Activated CD8-positive, alpha-beta memory T cell treated with anti-CD3 and anti-CD28 coated beads for 1 hour (primary cell): ENCODE results near the gene AHCYL1.

Source experiments
- DNase-seq, 2 donors: peaks; one replicate each; pipeline ENCODE4 v3.0.0-alpha.2; 2020; ENCODE audit warnings: low read depth in 1 of 2; ENCODE audit errors: extremely low read depth in 1 of 2

AHCYL1 gene

DNA sequence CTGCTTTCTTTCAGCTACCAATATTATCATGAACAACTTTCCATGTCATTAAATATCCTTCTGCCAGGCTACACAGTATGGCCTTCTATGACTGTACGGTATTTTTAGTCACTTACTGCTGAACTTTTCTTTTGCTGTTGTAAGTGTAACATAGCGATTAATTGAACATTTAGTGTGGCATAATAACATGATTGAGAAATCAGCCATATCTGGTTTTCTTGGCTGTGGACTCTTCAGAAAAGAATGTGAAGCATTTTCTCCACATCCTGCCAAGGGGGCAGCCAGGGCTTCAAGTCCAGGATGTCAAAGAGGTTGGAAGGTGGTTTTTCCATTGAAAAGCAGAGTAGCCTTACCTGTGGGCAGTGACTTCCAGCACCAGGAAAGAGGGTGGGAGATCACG is 8.8 kb upstream of the AHCYL1 start:
- DNase-seq, result no peak

DNA sequence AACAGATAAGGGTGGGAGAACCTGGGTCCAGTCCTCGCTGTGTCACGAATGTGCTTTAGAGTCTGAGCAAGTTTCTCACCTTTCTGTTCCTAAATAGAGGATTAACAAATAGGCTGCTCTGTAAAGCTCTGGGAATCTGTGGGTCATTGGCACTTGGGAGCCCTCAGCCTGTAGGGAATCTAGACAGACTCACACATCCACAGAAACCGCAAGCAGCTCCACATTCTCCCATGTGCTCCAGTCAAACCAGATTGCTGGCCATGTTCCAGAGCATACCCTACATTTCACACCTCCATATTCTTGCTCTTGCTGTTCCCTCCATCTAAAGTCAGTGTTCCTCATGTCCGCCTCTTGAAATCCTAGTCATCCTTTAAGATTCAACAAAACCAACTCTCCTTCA is 7.8 kb upstream of the AHCYL1 start:
- no peak for DNase-seq

DNA sequence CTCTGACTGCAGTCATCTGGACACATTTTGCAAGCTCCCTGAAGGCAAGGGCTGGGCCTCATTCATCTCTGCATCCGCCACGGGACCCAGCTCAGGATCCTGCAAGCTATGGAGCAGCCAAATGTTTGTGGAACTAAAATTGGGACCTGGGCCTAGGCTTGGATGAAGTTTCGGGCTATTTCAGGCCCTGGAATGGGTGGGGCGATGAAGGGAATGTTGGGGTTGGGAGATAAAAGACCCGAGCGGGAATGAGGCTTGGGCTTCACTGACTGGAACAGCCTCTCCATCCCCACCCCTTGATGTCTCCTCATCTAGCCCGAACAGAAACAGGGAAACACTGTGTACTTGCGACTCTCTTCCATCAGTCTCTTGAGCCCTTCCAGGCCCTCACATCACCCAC is 7.3 kb upstream of the AHCYL1 start:
- DNase-seq, result no peak

DNA sequence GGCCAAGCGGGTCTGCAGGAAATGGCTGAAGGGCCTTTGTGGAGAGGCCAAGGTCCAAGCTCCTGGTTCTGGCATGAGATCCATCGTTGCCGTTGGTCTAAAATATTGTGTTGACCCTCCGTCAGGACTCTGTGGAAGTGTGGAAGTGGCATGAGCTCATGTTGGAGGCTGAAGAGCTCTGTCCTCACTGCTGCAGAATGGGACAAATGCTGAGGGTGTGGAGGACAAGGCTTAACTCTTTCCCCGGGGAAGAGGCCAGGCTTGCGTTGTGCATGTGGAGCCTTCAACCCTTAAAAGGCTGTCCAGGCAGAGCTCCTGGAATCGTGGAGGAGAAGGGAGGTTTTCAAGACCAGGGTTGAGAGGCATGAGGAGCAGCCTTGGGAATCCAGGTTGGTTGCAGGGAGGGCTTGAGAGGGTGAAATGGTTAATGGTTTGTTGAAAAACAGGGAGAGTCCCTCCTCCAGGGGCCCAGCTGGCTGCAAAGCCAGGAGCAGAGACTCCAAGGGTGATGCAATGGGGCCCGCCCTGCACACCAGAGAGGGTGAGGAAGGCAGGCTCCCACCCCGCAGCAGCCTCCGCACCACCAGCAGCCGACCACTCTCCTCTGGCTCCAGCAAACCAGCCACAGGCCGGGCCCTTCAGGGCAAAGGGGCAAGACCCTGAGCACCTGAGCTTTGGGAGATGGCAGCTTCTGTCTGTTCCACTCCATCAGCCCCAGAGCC is 6.7 kb upstream of the AHCYL1 start:
- DNase-seq, result no peak

DNA sequence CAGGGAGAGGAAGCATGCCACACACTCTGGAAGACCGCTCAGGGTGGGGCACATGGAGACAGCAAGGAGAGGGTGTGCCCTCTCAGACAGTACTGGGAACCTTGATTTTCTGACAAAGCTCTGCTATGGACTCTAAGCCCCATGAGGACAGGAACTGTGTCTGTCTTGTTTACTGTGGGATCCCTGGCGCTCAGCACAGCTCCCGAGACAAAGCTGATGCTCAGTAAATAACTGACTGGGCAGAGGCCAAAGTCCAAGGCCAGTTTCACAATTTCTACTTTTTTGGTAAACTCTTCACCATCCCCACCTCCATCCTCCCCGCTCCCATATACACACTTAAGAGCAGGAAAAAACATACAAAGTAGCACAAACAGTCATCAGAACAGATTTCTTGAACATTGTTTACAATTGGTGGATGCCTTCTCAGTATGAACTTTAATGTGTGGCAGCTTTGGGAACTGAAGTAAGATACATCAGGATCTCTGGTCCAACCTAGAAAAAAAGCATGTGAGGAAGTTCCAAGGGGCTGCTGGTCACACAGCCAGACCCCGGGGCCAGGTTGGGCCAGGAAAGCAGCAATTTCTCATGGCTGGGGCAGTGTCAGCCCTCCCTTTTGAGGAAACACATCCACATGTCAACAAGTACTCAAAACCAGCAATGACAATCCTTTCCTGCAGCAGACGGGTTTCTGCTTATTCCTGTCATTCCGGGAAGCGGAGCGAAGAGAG is 5.6 kb upstream of the AHCYL1 start:
- DNase-seq, result no peak

DNA sequence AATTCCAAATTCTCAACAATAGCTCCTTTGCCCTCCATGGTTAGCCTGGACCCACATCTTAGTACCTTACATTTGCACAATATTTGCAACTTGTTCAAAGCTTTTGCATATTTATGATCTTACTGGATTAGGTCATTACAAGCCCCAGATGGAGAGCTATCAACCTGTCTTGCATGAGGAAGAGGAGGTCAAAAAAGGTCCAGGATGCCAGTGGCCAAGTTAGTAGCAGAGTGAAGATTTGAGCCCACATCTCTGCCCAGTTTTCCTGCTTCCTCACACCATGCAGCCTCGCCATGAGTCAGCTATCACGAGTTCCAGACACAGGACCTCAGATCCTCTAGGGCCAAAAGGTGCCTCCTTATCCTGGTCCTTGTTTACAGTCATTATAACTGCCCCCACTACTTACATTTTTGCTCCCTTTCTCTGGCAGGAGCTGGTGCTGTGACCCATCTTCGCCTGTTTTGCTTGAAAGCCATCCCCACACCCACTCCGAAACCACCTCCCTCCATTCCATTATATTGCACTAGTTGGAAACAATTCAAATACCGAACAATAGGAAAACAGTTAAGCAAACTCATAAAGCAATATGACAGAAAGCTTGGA is 5.0 kb upstream of the AHCYL1 start:
- DNase-seq, result no peak

DNA sequence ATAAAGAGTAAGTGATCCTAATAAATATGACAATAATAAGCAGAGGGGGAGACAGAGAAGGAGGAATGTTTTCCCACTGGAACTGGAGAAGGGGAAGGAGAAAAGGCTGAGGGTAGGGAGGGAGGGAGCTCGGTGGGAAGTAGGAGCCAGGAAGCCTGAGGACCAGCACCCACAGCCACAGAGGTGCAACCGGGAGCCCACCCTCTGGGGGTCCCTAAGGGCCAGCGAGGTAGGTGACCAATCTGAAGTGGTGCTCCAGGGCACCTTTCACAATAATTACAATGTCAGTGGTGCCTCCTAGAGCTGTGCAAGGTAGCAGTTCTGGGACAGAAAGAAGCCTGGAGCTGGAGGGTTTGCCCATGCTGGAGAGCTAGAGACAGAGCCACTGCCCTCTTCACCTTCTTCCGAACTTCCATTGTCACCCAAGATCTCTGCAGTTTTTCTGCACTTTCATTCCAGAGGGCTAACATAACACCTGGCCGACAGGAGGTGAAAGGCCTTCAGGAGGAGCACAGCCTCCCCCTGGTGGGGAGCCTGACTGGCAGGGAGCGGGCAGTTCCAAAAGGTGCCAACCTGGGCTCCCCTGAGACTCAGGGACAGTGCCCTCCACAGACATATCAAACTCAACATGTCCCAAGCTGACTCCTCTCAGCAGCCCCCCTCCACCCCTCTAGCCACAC is 4.1 kb upstream of the AHCYL1 start:
- DNase-seq, result no peak

DNA sequence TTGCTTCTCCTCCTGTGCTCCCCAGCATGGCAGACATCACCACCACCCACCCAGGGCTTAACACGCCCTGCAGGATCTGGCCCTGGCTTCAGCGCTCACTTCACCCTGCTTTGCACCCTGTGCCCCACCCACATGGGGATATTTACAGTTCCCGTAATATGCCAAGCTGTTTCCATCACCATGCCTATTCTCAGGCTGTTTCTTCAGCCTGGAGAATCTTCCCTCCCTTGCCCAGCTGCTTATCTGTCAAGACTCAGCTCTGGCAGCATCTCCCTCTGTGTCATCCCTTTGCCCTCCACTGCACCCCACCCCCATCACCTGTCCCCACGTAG is 3.6 kb upstream of the AHCYL1 start:
- no peak for DNase-seq

DNA sequence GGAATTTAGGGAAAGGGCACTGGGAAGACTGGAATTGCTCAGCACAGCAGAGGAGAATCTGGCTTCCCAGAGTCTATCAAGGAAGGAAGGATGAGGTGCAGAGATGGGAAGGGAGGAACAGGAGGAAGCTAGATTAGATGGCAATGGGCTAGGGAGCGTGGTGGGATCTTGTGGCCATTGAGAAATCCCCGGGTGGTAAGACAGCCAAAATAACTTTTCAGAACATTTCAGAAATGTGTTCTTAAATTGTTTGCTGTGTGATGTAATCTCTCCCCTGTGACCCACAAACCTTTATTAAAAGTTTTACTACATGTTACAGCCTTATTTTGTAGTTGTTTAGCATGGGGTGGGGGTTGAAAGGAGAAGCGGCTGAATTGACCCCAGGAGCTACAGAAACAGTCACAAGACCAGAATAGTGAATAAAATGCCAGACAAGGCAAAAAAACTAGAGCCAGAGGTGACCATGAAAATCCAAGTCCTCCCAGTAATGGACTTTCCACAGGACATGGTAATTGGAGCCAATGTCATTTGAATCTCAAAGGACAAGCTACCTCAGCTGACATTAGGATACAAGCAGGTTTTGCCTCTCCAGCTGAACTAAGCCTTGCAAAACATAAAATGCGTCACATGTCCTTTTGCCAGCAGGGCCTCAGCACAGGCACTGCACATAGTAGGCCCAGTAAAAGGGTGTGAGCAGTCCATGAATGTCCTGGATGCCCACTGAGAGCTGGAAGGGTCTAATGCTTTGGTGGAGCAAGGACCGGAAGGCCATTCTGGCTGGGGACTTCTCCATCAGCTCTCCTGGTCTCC is 980 bp upstream of the AHCYL1 start:
- no peak for DNase-seq

DNA sequence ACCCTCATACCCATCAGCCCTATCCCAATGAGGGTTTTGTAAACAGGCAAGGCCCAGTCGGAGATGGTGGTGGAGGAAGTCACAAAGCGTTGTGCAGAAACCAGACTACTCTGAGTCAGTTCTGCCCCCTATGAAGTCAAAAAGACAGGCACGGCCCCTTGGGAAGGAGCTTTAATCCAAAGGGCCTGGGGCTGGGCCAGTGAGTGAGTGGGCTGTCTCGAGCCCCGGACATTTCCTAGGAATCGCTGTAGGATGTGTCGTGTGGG is 442 bp upstream of the AHCYL1 start:
- DNase-seq, result no peak

DNA sequence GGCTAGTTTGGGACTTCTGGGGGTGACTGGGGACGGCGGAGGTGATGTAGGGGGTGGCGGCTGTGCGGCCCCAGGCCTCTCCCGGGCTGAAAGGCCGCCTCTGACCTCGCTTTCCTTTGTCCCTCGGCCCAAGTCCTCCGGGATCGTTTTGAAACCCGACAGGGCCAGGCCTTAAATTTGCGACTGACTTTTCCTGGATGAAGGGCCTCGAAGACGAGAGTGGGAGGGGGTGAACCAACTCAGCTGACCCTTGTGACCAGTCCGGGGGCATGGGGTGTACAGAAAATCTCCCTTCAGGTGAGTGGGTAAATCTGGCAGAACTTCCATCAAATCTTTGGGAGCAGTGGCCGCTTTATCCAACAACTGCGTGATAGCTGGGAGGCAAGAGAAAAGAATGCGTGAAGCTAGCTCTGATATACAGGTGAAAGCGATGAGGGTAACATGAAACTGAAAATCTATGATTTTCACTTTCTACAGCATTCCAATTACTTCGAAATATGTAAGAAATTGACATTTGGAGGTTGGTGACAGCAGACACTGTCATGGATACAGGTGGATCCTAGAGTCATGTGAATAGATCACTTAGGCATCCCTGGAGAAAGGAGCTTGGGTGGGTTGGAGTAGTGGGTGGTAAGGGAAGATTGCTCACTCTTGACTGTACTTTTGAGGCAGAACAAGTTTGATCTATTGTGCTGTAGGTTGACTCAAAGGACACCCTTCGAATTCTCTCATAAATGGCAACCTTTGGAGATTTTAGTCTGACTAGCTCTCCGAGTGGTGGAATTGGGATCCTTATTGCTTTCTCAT is 885 bp downstream of the AHCYL1 start:
- no peak for DNase-seq

DNA sequence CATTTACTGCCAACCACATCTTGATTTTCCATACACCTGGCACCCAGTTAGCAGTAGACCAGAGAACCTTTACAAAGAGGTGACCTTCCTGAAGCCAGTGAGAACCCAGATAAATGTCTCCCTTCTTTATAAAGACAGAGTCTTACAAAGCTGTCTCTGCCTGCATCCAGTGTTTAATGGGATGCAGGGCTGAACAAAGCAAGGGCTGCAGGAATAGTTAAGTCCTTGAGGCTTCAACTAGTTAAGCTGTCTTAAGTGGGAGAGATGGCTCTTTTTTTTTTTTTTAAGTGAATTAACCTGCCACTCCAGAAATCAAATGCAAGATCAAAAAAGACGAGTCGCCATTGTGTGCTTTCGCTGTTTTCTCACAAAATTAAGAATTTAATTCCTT is 1.5 kb downstream of the AHCYL1 start:
- DNase-seq, result no peak

DNA sequence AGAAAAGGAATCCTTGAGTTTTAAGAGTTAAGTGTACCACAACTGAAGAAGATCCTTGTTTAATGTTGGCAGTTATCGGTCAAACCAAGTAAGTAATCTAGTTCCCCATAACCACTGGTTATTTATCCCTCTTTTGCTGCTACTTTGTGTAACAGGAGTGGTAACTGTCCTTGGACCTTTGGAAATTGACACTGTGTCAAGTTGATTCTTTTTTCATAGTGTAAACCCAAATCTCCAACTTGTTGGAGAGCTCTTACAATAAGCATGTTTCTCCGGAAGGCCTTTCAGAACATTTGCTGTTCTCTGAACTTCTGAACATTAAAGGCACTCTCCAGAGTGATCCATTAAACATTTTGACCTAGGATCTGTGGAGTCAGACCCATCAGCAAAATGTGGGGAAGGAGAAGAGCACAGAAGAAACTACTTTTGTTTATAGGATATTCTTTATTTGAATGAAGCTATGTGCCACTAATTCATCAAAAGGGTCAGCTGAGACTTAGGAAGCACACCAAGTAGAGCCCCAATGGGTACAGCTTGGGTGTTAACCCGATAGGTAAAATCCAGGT is 3.9 kb downstream of the AHCYL1 start:
- no peak for DNase-seq

DNA sequence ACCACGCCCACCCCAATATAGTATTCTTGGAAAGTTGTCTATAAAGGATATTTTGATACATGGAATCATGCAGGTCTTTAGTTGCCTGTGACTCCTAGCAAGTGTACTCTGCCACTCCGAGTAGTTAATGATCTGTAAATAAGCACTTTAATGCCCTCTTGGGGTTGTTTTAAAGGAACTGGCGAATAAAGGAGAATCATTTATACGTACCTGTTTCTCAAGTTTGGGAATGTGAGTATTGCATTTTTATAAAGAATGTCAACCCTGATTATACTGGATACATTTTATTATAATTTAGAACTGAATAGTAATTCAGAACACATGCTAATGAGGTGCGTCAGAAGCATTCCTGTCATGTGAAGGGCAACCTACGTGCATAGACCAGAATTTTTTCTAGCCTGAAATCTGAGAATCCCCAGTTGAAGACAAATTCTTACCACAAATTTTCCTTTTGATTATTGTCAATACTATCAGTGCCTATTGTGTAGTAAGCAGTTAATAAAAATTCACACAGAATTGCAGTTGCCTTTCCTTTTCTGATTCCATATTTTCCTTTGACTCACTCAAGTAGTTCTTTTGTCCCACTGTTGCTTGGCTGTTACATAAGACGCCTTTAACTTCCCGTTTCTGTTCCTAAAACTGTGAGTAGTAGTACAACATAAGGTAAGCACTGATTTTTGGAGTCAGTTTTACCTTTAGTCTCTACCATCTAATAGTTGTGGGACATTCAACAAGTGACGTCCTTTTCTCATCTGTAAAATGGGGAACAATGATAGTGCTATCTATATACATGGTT is 5.1 kb downstream of the AHCYL1 start:
- DNase-seq, result no peak

DNA sequence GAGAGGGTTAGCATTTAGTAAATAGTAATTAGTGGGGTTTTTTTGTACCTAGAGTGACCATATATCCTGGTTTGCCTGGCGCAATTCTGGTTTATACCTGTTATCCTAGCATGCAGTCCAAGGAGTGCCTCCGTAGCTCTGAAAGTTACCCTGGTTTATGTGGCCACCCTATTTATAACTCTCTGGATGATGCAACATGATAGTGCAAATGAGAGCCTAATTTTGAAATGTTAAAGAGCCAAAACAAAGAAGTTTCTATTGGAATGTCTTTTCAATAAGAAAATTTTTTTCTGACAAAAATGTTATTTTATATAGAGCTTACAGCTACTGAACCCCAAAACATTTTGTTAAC is 5.7 kb downstream of the AHCYL1 start:
- no peak for DNase-seq

DNA sequence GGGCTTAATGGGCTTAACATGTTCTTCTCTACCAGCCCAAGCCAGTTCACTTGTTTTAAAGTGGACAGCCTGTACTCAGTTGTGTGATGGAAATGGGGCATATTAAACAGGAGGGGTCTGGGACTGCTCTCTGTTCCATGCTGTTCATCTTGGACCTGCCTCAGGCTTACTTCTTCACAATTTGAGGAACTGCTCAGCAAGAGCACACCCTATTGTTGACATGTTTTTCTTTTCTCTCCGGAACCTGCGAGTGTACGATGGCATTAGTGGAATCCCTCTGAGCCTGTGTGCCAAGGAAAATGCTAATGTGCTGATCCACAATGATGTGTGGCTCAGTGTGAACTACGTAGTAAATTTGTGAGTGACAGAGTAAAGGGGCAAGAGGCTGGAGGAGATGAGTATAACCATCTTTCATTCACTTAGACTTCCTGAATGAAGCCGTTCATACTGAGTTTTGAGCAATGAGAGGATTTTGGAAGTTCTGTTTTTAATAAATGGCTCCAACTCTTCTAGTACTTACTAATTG is 6.9 kb downstream of the AHCYL1 start:
- DNase-seq, result no peak

DNA sequence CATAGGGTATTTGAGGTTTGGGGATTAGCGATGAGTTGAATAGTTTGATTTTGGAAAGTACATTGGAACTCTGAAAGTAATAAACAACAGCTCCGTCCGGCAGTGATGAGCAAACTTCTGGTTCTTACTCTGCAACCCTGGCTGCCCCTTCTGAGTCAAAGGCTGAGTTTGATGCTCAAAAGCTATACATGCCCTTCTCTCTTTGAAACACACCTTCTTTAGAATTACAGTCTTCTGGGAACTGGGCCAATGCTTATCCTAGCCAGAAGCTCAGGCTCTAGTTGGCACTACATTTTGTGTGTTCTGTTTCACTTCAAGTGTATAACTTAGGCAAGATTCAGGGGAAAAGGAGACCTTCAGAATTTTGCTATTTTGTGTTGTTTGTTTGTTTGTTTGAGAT is 9.3 kb downstream of the AHCYL1 start:
- no peak for DNase-seq

DNA sequence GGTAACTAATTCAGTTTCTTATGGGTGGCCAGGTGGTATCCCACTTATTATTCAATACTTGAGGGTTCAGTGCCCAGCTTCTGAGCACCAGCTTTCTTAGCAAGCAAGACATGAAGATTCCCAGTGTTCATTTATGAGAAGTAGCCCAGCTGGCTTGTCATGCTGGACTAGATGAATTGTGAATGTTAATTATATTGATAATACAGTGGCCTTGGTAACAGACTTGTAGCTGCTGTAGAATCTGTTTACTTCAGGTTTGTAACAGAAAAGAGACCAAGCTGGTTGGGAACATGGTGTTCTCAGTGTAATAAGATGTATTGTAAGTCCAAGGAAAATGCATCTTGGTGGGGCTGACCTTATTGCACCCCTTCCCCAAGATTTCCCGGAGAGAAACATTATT is 10.1 kb downstream of the AHCYL1 start:
- no peak for DNase-seq

DNA sequence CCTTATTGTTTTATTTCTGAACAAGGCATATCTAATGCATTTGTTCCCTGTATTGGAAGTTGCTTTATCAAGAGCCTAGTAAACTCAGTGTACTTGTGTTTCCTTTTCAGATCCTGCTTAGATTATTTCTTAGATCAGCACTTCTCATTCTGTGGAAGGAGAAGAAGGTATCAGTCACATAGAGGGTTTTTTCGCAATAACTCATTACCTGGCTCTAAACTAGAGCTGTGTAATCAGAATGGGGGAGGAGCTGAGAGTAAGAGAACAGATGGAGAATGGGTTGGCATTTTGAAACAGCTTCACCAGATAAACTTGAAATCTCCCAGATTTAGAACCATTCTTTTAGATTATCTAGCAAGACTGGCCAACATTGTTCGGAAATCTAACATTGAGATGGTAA is 11.0 kb downstream of the AHCYL1 start:
- no peak for DNase-seq
